GM15510 (cell line): ENCODE results near the gene MEDAG.

Source experiments
- POLR2A ChIP-seq: IDR thresholded peaks from 3 replicates; pipeline ENCODE4 v1.6.1; 2011; ENCODE audit warnings: borderline replicate concordance; ENCODE audit not compliant: insufficient read length; ENCODE audit errors: extremely low read depth

Gene MEDAG

GRCh38 chr13:30918662-30919405 lies 12.8 kb downstream of the MEDAG start:
- no peak for TF ChIP-seq POLR2A

DNA sequence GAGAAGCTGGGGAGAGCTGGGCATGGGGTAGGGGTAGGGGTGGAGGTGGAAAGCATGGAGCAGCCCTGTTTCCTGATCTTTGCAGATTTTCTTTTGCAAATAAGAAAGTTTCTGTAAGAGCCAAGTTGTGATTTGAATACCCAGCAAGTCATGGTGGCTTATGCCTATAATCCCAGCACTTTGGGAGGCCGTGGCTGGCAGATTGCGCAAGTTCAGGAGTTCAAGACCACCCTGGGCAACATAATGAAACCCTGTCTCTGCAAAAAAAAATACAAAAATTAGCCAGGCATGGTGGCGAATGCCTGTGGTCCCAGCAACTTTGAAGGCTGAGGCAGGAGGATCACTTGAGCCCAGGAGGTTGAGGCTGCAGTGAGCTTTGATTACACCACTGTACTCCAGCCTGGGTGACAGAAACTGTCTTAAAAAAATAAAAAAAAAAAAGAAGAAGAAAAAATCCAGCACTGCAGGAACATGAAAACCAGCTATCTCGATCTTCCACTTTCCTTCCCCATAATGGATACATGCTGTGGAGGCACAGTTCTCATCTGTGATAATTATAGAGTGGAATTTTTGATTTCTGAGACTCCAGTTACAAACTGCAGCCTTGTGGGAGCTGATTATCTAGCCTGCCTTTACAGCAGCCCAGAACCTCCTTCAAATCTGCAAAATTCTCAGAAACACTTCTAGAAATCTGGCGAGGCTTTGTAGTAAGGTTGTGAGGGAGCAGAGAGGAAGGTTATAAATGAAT lies 14.3 kb downstream of the MEDAG start:
- no peak for TF ChIP-seq POLR2A

GRCh38 chr13:30923418-30923817 lies 17.3 kb downstream of the MEDAG start:
- no peak for TF ChIP-seq POLR2A

GRCh38 chr13:30924721-30925120 lies 18.6 kb downstream of the MEDAG start:
- no peak for TF ChIP-seq POLR2A

- no peak for TF ChIP-seq POLR2A
Observed at GRCh38 chr13:30925429-30925828, 19.4 kb downstream of the MEDAG start.

GRCh38 chr13:30926781-30927180 lies 20.7 kb downstream of the MEDAG start:
- TF ChIP-seq POLR2A, result no peak

DNA sequence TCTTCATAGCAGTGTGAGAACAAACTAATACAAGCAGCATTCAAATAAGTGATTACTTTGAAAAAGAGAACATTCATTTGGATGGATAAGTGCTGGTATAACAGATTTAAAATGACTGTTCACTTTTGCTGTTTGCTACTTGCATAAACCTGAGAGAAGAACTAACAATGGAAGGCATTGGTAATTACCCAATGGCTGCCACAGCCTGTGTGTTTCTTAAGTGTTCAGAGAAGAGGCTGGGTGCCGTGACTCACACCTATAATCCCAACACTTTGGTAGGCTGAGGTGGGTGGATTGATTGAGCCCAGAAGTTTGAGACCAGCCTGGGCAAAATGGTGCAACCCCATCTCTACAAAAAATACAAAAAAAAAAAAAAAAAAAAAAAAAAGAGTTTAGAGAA lies 21.5 kb downstream of the MEDAG start:
- no peak for TF ChIP-seq POLR2A

GRCh38 chr13:30928978-30929377 lies 22.9 kb downstream of the MEDAG start:
- no peak for TF ChIP-seq POLR2A

DNA sequence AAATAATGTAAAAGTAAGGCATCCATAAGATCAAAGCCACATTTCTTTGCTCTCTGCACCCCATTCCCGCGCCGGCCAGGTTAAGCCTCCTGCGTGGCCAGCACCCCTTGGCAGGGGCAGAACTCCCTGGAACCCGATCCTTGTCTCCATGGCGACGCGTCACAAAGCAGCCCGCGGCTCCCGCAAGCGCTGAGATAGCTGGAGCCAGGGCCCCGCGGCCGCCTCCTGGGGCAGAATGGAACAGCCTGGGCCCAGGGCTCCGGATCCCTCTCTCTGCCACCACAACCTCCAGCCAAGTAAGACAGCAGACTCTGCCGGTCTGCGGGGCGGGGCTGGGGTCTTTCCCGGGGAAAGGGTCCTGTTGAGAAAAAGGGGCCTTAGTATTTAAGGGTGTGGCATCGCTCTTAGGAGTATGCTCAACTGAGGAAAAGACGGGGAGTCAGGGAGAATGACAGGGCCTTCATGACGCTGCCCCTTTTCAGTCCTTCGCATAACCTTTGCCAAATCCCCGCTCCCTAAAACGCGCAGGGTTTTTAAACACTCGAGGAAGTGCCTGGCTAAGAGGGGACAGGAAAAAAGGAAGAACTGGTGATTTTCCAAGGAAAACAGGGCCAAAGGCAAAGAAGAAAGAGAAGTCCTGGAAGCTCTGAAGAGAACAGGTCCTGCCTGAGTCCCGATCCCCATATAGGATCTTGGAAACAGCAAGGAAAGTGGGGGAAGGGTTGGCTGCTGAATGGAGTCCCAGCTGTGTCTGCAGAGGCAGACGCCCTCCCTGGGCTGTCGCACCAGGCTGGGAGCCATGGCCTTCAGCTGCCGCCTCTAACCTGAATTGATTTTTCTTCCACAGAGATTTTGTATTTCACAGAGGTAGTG lies 26.6 kb downstream of the MEDAG start, which contains the start of gene TEX26:
TEX26 (plus strand) TSS at position 176 of the 873 bp plus-strand sequence; CDS start at position 236, 60 bp downstream.
- no peak for TF ChIP-seq POLR2A

DNA sequence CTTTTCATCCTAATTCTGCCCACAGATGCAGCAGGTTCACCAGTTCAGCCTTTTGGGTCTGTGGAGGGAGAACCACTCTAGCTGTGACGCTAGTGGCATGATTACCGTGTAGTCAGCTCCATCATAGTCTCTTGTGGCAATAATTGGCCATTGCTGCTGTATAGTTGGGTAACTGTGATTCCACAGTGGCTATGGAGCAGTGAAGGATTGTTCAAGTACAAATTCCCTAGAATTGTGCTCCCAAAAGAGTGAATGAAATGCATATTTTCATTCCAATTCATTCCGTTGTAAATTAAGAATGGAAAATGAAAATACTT lies 27.2 kb downstream of the MEDAG start:
- no peak for TF ChIP-seq POLR2A

- TF ChIP-seq POLR2A, result no peak
Observed at GRCh38 chr13:30934381-30934780, 28.3 kb downstream of the MEDAG start.

- no peak for TF ChIP-seq POLR2A
Observed at GRCh38 chr13:30934803-30935202, 28.7 kb downstream of the MEDAG start.

GRCh38 chr13:30936971-30937370 lies 30.9 kb downstream of the MEDAG start:
- no peak for TF ChIP-seq POLR2A

DNA sequence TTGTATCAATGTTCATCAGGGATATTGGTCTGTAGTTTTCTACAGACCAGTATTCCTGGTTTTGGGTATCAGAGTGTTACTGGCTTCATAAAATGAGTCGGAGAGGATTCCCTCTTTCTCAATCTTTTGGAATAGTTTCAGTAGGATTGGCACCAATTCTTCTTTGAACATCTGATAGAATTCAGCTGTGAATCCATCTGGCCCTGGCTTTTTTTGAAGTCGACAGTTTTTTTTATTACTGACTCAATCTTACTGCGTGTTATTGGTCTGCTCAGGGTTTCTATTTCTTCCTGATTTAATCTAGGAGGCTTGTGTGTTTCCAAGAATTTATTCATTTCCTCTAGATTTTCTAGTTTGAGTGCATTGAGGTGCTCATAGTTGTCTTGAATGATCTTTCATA lies 37.8 kb downstream of the MEDAG start:
- TF ChIP-seq POLR2A, result no peak
